HG03175 (cell line): ENCODE results near the gene TMPRSS9.

Source experiments
- ATAC-seq: cut with Tn5 transposase; IDR thresholded peaks from one replicate; pipeline ENCODE4 v1.9.1; 2021; ENCODE audit warnings: mild to moderate bottlenecking, moderate library complexity; ENCODE audit not compliant: unreplicated experiment

TMPRSS9 gene

DNA sequence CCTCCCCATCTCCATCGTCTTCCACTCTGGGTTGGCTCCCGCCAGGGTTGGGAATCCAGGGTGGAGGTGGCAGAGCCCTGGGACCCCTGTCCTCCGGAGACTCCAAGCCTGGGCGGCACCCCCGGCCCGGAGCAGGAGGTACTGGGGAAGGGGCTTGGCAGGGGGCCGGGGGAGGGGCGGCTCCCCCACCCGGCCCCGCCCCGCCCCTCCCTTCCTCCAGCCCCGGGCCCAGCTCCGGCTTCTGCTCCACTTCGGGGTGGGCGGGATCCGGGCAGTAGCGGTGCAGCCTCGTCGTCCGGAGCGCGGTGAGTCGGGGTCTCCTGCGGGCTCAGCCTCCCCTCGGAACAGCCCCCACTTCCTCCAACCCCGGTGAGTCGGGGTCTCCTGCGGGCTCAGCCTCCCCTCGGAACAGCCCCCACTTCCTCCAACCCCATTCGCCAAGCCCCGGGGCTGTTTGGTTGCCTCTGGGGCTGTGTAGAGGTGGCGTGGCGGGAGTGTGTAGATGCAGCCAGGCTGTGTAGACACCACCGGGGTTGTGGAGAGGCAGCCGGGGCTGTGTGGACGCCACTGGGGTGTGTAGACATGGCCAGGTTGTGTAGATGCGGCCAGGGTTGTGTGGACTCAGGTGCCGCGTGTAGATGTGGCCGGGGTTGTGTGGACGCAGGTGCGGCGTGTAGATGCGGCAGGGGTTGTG, at the start of gene TMPRSS9:
Gene TMPRSS9 (plus strand): TSS at position 274 of the 694 bp plus-strand sequence. CDS start 29,521 bp downstream, outside the sequence.
- ATAC-seq = no peak

DNA sequence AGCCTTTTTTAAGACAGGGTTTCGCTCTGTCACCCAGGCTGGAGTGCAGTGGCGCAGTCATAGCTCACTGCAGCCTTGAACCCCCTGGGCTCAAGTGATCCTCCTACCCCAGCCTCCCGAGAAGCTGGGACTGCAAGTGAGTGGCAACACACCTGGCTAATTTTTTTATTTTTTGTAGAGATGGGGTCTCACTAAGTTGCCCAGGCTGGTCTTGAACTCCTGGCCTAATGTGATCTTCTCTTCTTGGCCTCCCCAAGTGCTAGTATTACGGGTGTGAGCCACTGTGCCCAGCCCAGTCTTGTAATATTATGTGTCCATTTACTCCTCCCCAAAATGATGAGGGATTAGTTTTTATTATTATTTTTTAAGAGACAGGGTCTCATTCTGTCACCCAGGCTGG, 49.0 kb upstream of the TMPRSS9 start:
- ATAC-seq = no peak

DNA sequence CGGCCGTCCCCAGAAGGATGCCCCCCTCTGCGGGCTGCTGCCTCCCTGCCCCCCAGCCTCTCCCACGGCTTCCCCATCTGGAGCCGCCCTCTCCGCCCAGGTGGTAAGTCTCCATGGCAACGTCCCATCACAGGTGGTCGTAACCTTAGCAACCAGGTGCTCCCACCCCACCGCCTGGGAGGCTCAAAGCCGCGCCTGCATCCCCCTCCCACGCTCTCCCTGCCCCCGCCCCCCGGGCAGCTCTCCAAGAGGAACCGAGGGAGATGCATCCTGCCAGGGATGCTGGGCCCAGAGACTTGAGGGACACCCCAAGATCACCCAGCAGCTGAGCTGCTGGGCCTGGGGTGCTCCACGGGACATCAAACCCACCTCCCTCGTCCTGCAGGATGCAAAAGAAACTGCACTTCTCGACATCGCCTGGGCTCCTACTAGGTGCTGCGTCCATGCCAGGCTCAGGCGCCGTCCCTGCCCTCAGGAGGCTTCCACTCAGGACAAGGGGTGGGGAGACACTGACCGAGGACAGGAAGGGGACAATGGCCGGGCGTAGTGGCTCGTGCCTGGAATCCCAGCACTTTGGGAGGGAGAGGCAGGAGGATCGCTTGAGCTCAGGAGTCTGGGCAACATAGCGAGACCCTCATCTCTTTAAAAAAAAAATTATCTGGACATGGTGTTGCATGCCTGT, 47.1 kb upstream of the TMPRSS9 start:
- ATAC-seq = no peak

DNA sequence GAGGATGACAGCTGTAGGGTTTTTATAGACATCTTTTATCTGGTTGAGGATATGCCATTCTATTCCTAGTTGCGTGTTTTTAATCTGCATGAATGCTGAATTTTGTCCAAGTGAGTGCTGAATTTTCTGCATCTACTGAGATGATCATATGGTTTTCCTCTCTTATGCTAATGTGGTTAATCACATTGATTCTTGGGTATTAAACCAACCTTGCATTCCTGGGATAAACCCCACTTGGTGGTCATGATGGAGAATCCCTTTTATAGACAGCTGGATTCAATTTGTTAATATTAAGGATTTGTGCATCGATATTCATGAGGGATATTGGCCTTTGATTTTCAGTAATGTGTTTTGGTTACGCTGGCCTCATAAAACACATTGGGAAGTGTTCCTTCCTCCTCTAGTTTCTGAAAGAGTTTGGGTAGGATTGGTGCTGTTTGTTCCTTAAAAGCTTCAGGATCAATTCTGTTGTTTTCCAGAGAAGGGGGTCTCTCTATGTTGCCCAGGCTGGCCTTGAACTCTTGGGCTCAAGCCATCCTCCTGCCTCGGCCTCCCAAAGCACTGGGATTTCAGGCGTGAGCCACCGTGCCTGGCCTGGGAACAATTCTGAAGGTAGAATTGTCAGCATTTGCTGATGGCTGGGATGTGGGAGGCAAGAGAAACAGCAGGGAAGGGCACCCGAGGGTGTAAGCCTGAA, 44.8 kb upstream of the TMPRSS9 start:
- ATAC-seq = no peak

DNA sequence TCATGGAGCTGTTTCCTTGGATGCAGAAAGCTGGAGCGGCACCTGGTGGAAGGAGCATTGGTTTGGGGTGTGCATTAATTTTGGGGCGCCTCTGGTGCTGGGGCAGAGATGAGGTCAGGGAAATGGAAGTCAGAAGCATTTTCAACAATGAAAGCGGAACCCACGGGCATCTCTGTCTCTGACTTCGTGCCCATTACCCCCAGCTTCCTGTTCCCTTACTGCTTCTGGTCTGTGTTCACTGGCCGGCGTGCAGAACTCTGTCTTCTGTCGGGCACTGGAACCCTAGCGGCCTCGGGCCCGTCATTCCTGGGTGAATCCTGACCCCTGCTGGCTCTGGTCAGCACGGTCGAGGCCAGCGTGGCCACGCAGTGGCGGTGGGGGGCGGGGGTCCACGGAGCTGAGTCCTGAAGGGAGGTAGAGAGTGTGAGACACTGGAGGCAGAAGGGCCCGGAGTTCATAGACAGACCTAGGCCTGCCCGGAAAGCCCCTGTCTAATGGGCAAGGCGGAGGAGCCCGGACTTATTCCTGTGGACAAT, 44.2 kb upstream of the TMPRSS9 start:
- no peak for ATAC-seq

DNA sequence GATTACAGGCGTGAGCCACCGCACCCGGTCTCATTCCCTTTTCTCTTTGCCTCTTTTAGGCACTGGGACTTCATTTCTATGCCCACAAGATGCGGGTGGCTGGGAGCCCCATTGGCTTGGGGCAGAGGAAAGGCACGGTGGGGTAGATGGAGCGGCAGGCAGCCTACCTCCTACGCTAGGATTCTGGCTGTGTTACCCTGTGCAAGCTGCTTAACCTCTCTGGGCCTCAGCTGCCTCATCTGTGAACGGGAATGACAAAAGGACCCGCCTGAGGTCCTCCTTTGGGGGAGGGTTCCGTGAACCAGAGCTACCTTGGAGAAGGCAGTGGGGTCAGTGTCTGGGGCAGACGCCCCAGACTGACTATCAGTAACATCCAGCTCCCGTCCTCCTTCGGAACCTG, 42.8 kb upstream of the TMPRSS9 start:
- no peak for ATAC-seq

DNA sequence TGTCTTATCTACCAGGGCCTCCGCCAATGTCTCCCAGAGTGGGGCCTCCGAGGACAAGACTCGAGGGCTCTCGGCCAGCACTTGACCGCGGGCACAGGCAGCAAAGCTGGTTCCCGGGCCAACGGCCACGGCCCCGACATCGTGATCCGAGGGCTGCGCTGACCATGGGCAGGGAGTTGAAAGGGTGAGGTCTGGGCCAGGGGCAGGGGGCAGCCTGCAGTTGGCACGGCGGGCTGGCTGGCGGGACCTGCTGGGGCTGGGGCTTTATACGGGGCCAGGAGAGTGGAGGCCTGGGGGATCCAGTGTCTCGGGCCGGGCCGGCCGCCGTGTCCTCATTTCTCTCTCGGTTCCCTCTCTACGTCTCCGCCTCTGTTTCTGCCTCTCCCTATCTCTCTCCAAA, 42.3 kb upstream of the TMPRSS9 start:
- no peak for ATAC-seq

DNA sequence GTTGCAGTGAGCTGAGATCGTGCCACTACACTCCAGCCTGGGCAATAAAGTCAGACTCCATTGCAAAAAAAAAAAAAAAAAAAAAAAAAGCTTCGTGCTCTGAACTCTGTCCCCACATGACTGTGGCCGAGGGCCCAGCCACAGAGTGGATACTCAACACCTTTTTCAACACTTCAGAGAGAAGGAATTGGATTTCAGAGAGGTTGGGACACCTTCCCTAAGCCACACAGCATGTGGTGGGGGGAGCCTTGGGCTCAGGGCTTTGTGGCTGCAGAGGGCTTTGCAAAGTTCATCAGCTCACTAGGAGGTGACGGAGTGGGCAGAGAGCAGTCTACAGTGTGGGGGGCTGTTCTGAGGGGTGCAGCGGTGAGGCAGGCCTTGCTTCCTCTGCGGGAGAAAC, 41.1 kb upstream of the TMPRSS9 start:
- ATAC-seq = no peak

DNA sequence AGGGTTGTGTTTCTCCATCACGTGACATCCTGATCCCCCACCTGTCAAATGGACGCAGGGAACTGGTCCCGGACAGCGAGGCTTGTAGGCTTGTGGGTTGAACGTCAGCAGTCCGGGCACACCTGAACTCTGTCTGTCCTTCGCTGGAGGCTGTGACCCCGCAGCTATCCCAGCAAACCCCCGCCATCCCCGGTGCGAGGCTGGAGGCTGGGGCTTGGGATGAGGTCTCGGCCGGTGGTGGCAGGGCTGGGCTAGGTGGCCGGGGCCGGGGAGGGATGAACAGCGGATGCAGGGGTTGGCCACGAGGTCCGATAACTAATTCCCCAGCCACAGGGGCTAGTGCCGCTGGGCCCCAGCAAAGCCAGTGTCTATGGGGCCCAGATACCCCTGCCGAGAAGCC, 40.5 kb upstream of the TMPRSS9 start:
- no peak for ATAC-seq

DNA sequence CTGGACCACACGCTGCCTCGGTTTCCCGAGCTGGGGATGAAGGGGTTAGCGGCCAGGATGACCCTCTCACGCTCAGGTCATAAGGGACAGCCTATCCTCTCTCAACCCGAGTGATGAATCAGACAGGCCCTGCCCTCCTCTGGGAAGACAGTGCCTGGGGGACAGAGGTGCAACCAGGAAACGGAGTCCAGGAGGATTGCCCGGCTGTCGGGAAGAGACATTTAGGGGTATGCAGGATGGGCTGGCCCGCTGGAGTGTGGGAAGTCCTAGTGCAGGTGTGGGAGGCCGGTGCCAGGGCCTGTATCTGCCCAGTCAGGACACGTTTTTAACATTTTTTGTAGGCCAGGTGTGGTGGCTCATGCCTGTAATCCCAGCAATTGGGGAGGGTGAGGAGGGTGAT, 40.0 kb upstream of the TMPRSS9 start:
- no peak for ATAC-seq

DNA sequence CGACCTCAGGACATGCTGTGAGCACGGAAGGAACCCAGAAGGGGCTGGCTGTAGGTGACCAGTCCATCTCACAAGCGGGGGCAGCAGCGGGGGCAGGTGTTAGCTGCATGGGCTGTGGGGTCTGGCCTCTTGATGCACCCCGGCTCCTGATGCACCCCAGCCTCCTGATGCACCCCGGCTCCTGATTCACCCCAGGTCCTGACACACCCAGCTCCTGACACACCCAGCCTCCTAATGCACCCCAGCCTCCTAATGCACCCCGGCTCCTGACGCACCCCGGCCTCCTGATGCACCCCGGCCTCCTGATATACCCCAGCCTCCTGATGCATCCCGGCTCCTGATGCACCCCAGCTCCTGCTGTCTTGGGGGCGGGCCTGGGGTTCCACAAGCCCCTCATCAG, 39.1 kb upstream of the TMPRSS9 start:
- ATAC-seq = no peak

DNA sequence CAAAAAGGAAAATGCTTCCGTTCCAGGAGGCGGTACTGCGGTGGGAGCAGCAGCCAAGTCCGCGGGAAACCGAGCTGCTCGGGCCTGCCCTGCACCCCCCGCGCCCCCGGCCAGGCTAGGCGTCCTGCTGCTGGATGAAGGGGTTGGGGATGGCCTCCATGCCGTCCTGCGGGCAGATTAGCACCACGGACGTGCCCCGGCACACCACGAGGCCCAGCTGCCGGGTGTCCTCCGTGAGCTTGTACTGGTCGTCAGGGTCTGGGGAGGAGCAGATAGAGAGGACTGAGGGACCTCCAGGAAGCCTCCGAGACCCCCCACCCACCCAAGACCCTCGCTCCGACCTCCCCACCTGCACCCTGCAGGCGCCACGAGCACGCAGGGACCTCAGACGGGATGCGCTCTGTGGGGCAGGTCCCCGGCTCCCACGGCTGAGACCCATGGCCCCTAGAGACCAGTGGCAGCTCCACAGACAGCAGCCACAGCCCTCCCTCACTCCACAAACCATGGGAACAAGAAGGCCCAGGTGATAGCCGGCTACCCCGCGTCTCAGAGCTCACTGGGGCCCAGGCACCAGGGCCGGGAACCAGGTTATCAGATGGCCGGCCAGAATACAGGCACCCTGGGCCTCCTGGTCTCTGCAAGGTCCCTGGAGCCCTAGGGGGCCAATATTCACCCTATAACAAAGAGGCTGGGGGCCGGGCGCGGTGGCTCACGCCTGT, 38.3 kb upstream of the TMPRSS9 start:
- ATAC-seq = no peak

DNA sequence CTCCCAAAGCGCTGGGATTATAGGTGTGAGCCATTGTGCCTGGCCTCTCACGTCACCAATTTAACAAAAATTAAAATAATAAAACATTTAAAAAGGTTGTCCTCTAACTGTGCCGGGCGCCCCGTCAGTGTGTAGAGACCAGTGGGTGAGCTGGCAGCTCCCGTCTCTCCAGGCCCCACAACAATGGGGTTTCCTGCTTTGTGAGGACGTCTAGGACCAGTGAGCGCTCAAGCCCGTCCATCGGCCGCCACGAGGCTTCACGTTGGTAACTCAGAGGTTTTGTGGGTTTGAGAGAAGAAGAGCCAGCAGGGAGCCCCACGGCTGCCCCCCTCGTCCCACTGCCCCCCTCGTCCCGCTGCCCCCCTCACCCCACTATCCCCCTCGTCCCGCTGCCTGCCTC, 36.4 kb upstream of the TMPRSS9 start:
- no peak for ATAC-seq

DNA sequence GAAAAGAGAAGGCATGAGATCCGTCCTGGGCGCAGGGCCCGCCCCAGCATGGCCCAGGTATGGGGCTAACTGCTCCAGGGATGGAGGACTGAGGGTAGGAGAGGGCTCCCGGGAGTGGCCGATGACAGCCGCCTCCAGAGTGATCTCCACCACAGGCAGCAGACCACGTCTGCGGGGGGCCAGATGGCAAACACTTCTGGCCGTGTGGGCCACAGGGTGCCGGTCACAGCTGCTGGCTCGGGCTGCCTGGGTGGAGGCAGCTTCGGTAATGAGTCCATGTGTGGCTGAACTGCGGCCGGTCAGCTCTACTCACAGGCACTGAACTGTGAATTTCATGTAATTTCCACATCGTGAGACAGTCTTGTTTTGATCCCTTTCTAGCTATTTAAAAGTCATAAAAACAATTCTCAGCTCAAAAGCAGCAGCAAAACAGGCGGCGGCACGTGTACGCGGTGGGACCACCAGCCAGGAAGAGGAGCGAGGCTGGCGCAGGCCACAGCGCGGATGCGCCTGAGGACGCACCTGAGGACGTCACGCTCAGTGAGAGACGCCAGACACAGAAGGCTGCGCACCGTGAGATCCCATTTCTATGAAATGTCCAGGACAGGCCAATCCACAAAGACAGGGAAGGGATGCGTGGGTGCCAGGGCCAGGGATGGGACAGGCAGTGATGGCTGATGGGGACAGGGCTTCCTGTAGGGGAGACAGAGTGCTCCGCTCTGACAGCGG, 35.7 kb upstream of the TMPRSS9 start:
- no peak for ATAC-seq

DNA sequence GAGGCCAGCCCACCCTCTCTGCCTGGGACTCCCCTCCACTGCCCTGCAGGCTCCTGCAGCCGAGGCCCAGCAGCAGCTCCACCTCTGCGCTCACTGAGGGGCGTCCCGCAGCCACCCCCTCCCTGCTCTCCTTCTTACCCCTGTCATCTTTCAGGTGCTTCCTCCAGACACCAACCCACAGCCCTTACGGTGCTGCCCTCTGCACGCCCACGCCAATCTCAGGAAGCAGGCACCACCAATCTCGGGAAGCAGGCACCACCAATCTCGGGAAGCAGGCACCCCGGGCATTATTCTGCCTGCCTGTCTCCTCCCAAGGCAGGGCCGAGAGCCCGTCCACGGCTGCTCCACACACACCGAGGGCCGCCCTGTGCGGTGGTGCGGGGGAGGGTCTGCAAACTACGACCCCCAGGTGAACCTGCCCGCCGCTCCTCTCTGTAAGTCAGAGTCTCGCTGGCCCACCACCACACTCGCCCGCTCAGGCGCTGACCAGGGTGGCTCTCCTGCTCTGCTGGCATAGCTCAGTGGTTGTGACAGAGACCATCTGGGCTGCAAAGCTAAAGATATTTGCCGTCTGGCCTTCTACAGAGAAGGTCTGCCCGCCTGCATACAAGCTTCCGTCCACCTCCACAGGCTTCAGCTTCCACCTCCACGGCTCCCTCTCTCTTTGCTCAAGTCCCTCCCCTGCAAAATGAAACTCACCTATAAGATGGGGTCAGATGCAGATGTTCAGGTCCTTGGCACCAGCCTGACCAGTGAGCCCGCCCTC, 34.6 kb upstream of the TMPRSS9 start:
- ATAC-seq = no peak

DNA sequence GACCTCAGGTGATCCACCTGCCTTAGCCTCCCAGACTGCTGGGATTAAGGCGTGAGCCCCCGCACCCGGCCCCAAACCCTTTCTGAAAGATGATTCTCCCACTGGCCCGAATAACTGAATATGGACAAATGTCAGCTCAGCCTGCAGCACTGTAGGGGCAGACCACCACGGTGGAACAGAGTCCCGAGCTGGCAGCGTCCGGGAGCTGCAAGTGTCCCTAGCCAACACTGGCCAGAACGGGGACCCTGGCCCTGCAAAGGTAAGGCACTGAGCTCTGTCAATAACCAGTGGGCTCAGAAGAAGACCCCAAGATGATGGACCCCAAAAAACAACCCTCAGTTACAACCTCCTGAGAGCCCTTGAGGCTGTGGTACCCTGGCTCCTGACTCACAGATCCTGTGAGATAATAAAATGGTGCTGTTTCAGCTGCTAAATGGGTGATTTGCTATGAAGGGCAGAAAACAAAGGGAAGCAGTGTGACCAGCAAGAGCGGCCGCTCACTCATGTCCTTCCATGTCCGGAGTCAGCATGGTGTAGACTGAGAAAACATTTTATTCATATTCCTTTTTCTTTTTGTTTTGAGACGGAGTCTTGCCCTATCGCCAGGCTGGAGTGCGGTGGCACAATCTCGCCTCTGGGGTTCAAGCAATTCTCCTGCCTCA, 33.2 kb upstream of the TMPRSS9 start:
- ATAC-seq = no peak

DNA sequence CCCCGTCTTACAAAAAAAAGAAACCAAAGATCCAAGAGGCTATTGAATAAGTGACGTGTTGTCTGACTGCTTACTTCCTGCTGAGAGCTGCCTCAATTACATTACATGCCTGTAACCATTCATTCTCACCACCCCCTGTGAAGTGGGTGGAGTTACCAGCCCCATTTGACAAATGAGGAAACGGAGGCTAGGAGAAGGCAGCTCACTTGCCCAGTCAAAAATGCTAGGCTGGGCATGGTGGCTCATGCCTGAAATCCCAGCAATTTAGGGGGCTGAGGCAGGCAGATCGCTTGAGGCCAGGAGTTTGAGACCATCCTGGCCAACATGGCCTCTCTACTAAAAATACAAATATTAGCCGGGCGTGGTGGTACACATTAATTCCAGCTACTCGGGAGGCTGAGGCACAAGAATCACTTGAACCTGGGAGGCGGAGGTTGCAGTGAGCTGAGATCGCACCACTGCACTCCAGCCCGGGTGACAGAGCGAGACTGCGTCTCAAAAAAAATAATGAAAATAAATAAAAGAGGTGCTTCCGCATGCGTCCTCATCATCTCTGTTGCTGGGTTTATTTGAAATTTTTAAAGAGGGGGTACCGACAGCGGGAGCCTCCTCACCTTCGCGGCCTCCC, 32.2 kb upstream of the TMPRSS9 start:
- ATAC-seq = no peak

DNA sequence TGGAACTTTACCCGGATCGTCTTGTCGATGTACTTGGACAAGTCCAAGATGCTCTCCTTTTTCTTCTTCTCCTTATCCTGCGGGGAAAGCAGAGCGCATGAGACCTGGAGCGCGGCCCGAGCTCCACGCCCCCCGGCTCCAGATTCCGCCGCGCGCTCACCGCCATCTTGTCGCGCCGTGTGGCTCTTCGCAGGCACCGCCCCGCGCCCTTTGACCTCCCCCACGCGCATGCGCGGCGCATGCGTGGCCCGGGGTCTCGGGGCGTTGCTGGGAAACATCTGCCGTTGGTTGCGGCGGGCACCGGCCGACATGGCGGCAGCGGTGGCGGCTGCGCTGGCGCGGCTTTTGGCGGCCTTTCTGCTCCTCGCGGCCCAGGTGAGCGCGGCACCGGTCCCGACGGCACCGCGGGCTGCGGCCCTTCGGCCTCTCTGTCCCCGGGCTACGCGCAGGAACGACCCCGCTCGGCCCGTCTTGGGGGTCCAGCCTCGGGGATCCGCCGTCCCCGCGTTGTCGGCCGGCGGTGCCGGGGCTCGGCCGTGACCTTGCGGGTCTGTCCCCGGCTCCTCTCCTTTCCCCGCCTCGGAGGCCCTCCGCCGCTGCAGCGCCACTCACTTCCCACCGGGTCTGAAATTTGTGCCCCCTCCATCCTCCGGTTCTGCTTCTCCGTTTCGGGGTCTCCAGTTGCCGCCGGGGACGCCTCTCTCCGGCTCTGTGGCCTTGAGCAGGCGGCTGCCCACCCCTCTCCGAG, 31.5 kb upstream of the TMPRSS9 start, which contains the start of the genes LSM7 and SPPL2B:
Gene LSM7 (minus strand): TSS at position 186 of the 748 bp plus-strand sequence. CDS start 20 bp downstream, at position 166.
Gene SPPL2B (plus strand): TSS at position 284 of the 748 bp plus-strand sequence. CDS start 26 bp downstream, at position 310.
- ATAC-seq = peak; percentile 51
